GM12865 (cell line): ENCODE measurements around the gene PGAP6.

Experiments used
- DNase-seq: peaks from one replicate; pipeline ENCODE4 v3.0.0; 2010; ENCODE audit warnings: low read depth
- H3K4me3 ChIP-seq: 2 replicates; pipeline ENCODE4 v1.5.1; 2011; ENCODE audit warnings: mild to moderate bottlenecking, low read depth, low read length, control low read depth
- TF ChIP-seq, protein P1 (sequence below): IDR thresholded peaks from 2 replicates; pipeline ENCODE4 v1.5.1; 2011; ENCODE audit warnings: low read length, control low read depth, low read depth, inconsistent platforms; ENCODE audit not compliant: insufficient read depth; ENCODE audit errors: missing control alignments

PGAP6 gene

GRCh38 chr16:373020-373598 is 8.7 kb downstream of the PGAP6 start:
- DNase-seq, result no peak
- no peak overlapping the region for H3K4me3 ChIP-seq
- TF ChIP-seq, protein P1, sequence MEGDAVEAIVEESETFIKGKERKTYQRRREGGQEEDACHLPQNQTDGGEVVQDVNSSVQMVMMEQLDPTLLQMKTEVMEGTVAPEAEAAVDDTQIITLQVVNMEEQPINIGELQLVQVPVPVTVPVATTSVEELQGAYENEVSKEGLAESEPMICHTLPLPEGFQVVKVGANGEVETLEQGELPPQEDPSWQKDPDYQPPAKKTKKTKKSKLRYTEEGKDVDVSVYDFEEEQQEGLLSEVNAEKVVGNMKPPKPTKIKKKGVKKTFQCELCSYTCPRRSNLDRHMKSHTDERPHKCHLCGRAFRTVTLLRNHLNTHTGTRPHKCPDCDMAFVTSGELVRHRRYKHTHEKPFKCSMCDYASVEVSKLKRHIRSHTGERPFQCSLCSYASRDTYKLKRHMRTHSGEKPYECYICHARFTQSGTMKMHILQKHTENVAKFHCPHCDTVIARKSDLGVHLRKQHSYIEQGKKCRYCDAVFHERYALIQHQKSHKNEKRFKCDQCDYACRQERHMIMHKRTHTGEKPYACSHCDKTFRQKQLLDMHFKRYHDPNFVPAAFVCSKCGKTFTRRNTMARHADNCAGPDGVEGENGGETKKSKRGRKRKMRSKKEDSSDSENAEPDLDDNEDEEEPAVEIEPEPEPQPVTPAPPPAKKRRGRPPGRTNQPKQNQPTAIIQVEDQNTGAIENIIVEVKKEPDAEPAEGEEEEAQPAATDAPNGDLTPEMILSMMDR, result no peak

DNA sequence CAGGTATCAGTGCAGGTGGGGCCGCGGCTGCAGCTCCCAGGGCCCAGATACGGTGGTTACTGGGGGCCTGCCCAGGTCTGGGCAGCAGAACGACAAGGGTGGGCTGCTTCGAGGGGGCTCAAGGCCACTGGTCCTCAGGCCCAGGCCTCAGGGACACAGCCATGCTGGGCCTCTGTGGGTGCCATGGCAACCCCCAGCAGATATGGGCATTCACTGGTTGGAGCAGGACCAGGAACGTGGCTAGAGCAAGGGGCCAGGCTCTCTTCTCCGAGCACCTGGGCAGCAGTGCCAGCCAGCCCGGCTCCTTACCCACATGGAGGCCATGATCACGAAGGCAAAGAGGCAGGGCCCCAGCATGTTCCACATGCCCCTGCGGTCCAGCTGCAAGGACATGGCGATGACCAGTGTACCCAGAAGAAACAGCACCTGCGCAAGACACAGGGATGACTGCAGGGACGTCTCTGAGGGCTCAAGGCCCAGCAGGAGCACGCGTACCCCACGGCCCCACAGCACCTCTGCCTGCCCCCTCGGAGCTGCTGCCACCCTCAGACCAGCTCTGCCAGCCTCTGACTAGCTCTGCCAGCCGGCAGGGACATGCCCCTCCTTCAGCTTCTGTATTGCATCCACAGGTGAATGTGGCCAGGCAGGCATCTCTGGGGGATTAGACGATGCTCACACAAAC is 9.3 kb downstream of the PGAP6 start:
- no peak for DNase-seq
- TF ChIP-seq, protein P1, result no peak

GRCh38 chr16:371515-372301 is 10.1 kb downstream of the PGAP6 start:
- DNase-seq, result no peak
- TF ChIP-seq, protein P1, result no peak
- H3K4me3 ChIP-seq, result no peak overlapping the region

More for the DNA sequence above, 9.3 kb downstream of the PGAP6 start:
- H3K4me3 ChIP-seq, result no peak overlapping the region

GRCh38 chr16:370979-371514 is 10.7 kb downstream of the PGAP6 start:
- H3K4me3 ChIP-seq, result peak overlapping the region; percentile 43

DNA sequence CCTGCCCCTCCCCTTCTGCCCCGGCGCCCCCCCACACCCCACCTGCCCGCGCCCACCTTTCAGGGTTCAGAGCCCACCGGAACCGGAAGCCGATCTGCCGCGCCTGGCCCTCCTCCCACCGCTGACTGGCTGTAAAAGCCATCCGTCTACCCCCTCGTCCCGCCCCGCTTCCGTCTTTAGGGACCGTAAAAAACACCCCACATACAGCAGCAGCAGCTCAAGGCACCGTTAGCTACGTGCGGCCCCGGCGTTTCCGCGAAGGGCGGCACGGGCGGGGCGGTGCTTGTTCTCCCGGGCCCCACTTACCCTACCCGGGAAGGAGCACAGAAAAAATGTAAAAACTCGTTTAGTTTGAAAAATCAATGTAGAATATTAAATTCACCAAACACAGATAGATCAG is 11.3 kb downstream of the PGAP6 start, which contains the start of gene MRPL28:
Gene MRPL28, minus strand, starts transcription at position 96 of the 400 bp plus-strand sequence. CDS start 320 bp downstream, outside the sequence.
- TF ChIP-seq, protein P1, result no peak
- H3K4me3 ChIP-seq, result peak within 1 kb of the TSS; percentile 76

More at GRCh38 chr16:370979-371514, 10.7 kb downstream of the PGAP6 start:
- DNase-seq, result no peak
- TF ChIP-seq, protein P1, result no peak

DNA sequence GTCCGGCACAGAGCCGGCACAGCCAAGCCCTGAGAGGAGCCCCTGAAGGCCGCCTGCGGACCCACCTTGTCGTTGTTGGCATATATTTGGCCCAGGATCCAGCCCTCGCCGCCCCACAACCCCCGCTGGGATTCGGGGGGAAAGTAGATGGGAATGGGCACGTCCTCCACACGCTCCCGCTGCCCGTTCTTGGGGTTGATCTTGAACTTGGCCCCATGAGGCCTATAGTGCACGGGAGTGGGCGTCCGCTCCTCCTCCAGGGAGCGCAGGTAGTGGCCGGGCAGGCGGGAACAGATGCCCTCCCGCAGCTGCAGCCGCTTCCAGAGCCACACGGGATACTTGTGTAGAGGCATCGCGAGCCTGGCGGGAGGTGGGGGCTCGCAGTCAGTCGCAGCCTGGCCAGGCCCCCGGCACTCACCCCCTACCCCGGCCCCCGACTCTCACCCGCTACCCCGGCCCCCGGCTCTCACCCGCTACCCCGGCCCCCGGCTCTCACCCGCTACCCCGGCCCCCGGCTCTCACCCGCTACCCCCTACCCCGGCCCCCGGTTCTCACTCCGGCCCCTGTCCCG is 11.8 kb downstream of the PGAP6 start:
- peak overlapping the region; percentile 76 for H3K4me3 ChIP-seq
- no peak for DNase-seq
- TF ChIP-seq, protein P1, result no peak

More for the DNA sequence above, 11.3 kb downstream of the PGAP6 start, which contains the start of gene MRPL28:
- peak; percentile 97 for DNase-seq
